SU-DHL-6 (cell line): ENCODE measurements around the gene CSPG4.
"Not testable (repeated sequence)": the region's sequence is repeated elsewhere in the genome, so short reads cannot be mapped to it uniquely, and the experiment has no call there.

ENCODE experiments used
- EZH2phosphoT487 ChIP-seq: fragments of 200-600 bp; sonication (generic), shearing (Covaris generic); conservative IDR thresholded peaks from 2 replicates; pipeline ENCODE4 v1.6.1; 2018; ENCODE audit warnings: mild to moderate bottlenecking, antibody characterized with exemption, low read length, moderate library complexity, mixed read lengths
- TF ChIP-seq, protein P1 (sequence below): fragments of 200-600 bp; sonication (generic); IDR thresholded peaks from one replicate; pipeline ENCODE4 v1.5.1; 2017; ENCODE audit warnings: antibody characterized with exemption, mild to moderate bottlenecking, low read length, moderate library complexity; ENCODE audit not compliant: insufficient read depth, poor library complexity, severe bottlenecking

- TF ChIP-seq, protein P1, sequence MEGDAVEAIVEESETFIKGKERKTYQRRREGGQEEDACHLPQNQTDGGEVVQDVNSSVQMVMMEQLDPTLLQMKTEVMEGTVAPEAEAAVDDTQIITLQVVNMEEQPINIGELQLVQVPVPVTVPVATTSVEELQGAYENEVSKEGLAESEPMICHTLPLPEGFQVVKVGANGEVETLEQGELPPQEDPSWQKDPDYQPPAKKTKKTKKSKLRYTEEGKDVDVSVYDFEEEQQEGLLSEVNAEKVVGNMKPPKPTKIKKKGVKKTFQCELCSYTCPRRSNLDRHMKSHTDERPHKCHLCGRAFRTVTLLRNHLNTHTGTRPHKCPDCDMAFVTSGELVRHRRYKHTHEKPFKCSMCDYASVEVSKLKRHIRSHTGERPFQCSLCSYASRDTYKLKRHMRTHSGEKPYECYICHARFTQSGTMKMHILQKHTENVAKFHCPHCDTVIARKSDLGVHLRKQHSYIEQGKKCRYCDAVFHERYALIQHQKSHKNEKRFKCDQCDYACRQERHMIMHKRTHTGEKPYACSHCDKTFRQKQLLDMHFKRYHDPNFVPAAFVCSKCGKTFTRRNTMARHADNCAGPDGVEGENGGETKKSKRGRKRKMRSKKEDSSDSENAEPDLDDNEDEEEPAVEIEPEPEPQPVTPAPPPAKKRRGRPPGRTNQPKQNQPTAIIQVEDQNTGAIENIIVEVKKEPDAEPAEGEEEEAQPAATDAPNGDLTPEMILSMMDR: not testable (repeated sequence)
- TF ChIP-seq EZH2phosphoT487: not testable (repeated sequence)
These were observed 42.2 kb upstream of the CSPG4 start for GRCh38 chr15:75754871-75755270.
